ENCODE data around the gene KRT79.

GRCh38 chr12:52779914-52780313, 54.2 kb downstream of the KRT79 start:
- TF ChIP-seq TFAP4 (CRISPR knock-in tag; IDR thresholded peaks at IDR 0.05; ENCODE audit: borderline replicate concordance), result no peak
- no peak for TF ChIP-seq GABPB1 (CRISPR knock-in tag; IDR thresholded peaks at IDR 0.05)
- TF ChIP-seq ELF4 (CRISPR knock-in tag; IDR thresholded peaks at IDR 0.05), result no peak
- no peak for TF ChIP-seq E4F1 (CRISPR knock-in tag; IDR thresholded peaks at IDR 0.05; ENCODE audit: borderline replicate concordance)
- TF ChIP-seq CBX5 (IDR thresholded peaks at IDR 0.05; ENCODE audit: borderline replicate concordance, low read depth), result no peak
- no peak for TF ChIP-seq ZNF274 (IDR thresholded peaks at IDR 0.05; ENCODE audit: borderline replicate concordance, low read depth, low read length)

Data from K562 (cell line).